Measurements from ENCODE around the gene SLC23A2.

DNA sequence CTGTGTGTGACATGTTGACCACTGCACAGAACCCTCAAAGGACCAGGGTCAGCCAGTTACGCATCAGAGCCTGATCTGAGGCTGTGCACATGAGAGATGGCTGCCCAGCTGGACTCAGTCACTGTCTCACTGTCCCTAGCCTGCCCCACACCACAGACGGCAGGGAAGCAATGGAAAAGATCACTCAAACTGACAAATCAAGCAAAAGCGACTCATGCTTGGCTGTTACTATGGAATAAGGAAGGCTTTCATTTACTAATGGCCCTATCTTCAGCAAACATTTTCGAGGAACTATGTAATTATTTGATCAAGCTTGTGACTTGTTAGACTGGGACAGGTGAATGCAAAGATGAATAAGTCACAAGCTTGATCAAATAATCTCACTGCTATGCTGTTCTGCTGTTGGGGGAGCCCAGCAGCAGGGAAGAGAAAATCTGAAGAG is 137.0 kb downstream of the SLC23A2 start:
- no peak for TF ChIP-seq YY1 (IDR thresholded peaks at IDR 0.05; ENCODE audit: insufficient read depth, insufficient read length)
- no peak for TF ChIP-seq SUZ12 (IDR thresholded peaks at IDR 0.05; ENCODE audit: extremely low read depth, insufficient read depth, insufficient read length)

Data from NT2/D1 (cell line).